Forelimb muscle (tissue), 1 donor: ENCODE measurements around the gene SOX8. TPM values are rescaled to one million over a fixed set of nuclear protein-coding genes. Genes with fewer than 3 reads are reported as not detected.
"Not testable (repeated sequence)": the region's sequence is repeated elsewhere in the genome, so short reads cannot be mapped to it uniquely, and the experiment has no call there.

ENCODE experiments used
- DNase-seq: peaks from one replicate; pipeline ENCODE4 v3.0.0-alpha.2; 2013; ENCODE audit warnings: low read depth
- polyA plus RNA-seq: library from polyadenylated mRNA; unstranded; fragments of 120-200 nt; gene quantifications from one replicate; pipeline ENCODE4 v1.2.1, GENCODE V29; 2013; ENCODE audit not compliant: insufficient read length

The SOX8 gene
- polyA plus RNA-seq, 1 donor, result 36.9 TPM

DNA sequence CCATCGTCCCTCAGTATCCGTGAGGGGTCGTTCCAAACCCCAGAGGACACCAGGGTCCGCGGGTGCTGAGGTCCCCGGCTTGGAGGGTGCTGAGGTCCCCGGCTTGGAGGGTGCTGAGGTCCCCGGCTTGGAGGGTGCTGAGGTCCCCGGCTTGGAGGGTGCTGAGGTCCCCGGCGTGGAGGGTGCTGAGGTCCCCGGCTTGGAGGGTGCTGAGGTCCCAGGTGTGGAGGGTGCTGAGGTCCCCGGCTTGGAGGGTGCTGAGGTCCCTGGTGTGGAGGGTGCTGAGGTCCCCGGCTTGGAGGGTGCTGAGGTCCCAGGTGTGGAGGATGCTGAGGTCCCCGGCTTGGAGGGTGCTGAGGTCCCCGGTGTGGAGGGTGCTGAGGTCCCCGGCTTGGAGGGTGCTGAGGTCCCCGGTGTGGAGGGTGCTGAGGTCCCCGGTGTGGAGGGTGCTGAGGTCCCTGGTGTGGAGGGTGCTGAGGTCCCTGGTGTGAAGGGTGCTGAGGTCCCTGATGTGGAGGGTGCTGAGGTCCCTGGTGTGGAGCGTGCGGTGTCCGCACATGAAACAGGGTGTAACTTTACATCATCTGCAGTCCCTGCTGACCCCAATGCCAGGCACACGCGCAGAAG, 43.7 kb downstream of the SOX8 start:
- not testable (repeated sequence) for DNase-seq

DNA sequence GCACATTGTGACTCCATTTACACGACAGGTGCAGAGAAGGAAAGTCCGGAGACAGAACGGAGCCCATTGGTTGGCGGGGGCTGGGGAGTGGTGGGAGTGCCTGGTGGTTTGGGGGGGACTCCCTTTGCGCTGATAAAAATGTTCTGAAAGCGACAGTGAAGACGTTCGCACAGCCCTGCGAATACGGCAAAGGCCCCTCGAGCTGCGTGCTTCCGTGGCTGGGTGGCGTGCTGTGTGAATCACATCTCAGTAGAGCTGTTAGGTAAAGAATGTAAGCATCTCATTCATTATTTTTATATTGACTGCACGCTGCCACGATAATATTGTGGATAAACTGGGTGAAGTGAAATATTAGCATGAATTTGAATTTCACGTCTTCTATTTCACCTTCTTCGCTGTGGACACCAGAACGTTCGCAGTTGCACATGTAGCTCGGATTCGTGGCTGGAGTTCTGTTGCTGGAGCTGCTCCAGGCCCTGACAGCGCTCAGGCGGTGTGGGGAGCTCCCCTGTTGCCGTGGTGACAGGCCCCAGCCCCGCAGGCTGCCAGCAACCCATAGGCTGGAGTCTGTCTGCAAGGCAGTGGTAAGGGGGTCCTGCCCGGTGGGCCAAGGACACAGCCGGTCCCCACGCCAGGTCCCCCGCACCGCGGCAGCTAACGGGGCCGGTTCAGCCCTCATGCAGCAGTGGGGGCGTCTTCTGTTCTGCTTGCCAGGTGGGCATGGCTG, 44.6 kb downstream of the SOX8 start:
- DNase-seq, result no peak

DNA sequence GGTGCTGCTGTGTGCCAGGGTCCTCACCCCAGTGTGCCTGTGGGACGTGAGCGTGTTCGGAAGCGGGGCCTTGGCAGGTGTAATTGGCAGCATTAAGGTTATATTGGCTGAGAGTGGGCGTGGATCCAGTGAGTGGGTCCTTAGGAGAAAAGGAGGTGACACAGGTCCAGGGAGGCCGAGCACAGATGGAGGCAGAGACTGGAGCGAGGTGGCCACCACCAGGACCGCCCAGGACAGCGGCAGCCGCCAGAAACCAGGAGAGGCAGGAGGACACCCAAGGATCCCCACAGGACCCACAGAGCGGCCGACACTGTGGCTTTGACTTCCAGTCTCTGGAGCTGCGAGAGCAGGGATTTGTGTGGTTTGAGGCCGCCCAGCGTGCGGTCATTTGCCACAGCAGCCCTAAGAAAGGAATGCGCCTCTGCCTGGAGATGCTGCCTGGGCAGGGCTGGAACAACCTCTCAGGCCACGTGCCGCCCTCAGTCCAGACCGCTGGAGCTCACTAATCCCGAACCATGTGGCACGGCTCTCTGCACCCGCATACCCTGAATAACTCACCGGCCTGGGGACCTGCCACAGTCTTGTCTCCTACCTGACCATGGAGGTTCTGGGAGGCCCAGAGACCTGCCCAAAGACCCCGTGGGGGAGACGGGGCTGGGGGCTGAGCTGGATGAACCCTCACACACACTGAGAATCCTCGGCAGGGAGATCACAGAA, 45.4 kb downstream of the SOX8 start:
- no peak for DNase-seq

DNA sequence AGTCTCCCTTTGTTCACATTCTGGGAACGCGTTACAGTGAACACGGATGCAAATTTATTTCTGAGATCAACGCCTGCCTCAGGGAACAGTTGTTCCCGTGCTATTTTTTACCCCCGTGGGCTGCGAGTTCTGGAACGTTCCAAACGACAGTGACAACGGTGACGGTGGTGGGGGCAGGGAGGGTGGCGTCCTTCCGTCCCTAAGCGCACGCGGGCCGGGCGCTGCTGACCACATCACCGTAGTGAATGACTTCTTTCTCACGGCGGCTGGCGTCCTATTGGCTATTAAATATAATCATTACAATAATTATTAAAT, 45.9 kb downstream of the SOX8 start:
- no peak for DNase-seq

DNA sequence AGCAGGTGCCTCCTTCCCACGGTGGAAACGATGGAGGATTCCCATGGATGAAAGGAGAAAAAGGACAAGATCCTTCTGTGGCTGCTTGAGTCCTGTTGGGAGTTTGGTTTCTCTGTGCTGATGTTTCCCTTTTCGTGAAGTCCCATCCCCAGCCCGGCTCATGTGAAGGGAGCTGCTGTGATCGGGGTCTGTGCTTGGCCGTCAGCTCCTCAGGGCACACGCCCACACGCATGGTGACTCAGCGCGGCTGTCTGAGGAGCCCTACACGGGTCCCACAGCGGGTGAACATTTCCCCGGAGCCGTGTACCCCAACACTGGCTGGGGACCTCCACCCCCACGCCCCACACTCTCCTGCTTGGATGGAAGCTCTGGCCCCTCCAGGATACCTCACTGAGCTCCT, 46.5 kb downstream of the SOX8 start:
- no peak for DNase-seq

DNA sequence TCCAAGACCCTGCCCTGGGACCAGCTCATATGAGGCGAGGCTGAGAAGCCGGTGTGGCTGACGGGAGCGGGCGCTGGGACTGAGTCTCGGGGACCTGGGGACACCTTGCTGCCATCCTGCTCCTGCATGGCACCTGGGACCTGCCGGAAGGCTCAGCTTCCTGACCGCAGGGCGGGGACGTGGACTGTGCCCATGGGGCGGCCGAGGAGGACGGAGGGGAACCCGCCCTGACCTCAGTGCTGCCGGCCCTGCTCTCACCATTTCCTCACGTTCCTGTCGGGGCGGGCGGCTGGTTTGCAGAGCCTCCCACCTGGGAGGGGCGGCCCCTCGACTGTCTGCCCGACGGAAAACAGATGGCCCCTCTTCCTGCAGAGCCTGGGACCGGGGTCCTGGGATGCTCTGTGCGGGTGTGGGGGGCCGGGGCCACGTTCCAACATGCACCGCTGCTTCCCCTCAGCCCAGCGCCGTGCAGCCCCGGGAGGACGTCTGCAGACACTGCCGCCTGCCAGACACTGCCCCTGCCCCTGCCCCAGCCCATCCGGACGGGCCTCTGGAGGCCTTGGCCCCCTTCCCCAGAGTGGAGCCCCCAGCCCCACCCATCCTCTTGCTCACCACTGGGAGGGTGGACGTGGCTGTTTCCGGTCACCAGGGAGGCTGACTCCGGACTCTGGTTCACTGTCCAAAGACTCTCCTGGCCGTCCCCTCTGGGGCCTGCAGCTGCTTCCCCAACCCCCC, 47.1 kb downstream of the SOX8 start:
- DNase-seq, result no peak

DNA sequence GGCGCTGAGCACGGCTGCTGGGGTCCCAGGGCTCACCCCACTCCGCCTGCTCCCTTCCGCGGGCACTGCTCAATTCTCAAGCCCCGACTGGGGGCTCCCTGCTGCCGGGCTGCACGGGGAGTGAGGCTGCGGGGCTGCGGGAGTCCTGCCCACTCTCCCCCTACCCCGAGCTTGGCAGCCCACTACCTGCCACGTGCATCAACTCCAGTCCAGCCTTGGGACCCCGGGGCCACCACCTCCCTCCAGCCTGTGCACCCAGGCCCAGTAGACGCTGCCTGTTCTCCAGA, 47.6 kb downstream of the SOX8 start:
- DNase-seq, result no peak

DNA sequence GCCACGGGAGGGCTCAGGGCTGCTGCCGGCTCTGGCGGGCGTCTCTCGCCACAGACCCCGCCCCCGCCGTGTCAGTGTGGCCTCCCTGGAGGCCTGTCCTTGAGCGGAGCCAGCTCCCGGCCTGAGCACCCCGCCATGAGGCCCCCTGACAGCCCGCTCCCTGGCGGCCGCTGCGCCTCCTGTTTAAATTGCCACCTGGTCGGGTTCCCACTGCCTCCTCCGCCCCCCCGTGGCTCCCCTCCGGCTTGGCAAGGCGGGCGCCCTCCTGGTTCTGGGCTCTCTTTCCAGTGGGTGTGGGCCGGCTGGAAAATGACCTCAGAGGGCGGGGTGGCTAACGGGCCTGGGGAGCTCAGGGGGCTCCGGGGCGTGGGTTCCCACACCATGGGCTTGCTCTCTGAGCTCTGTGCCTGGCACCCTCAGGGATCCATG, 48.9 kb downstream of the SOX8 start:
- no peak for DNase-seq

DNA sequence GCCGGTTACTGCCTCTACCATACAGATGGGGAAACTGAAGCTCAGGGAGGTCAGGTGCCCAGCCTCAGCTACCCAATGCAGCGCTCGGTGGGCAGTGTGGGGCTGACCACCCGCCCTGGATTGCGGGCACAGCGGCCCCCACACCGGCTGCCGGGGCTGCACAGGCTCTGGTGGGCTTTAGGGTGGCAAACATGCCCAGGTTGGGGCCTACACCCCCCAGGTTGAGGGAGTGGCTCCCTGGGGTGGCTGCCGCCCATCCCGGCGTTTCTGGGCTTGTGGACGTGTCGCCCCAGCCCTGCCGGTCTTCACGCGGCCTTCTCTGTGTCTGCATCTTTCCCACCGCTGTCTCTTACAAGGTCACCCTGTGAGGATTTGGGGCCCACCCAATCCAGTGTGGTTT, 50.1 kb downstream of the SOX8 start:
- no peak for DNase-seq

DNA sequence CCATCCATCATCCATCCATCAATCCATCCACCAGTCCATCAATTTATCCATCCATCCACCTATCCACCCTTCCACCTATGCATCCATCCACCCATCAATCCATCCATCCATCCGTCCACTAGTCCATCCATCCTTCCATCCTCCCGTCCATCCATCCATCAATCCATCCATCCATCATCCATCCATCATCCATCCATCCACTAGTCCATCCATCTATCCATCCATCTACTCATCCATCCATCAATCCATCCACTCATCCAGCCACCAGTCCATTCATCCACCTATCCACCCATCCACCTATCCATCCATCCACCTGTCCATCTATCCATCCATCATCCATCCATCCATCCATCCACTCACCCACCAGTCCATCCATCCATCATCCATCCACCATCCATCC, 51.0 kb downstream of the SOX8 start:
- no peak for DNase-seq

DNA sequence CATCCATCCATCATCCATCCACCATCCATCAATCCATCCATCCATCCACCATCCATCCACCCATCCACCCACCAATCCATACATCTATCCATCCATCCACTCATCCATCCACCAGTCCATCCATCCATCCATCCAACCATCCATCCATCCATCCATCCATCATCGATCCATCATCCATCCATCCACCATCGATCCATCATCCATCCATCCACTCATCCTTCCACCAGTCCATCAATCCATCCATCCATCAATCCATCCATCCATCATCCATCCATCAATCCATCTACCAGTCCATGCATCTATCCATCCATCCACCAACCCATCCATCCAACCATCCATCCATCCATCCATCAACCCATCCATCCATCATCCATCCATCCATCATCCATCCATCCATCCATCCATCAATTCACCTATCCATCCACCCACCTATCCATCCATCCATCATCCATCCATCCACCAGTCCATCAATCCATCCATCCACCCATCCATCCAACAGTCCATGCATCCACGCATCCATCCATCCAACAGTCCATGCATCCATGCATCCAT, 51.6 kb downstream of the SOX8 start:
- no peak for DNase-seq

DNA sequence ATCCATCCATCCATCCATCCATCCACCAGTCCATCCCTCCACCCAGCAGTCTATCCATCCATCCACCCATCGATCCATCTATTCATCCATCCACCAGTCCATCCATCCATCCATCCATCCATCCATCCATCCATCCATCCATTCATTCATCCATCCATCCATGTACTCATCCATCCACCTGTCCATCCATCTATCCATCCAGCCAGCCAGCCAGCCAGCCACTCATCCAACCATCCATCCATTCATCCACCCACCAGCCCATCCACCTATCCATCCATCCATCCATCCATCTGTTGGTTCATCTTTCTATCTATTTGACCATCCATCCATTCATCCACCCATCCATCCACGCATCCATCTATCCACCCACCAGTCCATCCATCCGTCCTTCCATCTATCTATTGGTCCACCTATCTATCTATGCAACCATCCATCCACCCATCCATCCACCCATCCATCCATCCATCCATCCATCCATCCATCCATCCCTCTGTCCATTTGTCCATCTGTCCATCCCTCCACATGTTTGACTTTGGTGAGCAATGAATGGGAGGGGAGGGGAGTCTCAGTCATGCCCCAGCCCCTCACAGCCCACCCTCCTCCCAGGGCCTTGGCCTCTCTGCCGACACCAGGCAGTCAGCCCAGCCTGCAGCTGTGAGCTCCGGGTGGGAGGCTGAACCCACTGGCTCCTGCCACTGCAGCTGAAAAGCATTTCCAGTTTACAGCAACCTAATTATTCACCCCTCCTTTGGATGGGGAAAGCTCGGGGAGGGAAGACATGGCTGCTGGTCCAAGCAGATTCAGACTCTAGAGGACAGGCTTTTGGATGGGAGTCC, 52.9 kb downstream of the SOX8 start:
- no peak for DNase-seq

DNA sequence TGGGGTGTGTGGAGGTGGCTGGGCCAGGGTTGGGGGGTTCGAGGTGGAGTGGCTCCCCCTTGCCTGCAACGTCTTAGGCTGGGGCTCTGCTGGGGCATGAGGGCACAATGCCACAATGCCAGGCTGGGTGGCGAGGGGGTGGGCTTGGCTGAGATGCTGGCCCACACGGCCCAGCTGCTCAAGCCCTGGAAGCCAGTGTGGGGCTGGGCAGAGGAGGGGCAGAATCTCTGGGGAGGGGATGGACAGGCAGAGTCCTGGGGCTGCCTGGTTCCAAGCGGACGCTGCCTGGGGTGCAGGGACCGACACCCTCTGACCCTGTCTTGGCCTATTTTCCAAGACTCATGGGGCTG, 53.5 kb downstream of the SOX8 start:
- DNase-seq, result no peak

DNA sequence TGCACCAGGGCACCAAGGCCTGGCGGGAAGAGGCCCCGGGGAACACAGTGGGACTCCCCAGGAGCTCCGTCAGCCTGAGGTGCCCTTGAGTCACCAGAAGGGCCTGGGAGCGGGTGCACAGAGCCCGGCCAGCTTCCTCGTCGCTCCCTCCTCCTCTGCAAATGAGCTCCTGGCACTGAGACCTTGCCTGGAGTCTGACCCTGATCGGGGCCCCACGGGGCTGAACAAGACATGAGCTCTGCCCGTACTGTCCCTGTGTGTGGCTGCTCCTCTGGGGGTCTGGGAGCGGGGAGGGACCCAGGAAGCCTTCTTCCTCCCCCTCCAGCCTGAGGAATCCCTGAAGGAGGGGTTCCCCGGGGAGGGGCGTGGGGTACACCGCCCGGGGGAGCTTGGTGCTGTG, 54.6 kb downstream of the SOX8 start:
- no peak for DNase-seq

Other genes with a start within 250 kb of the SOX8 start
- gene CIAO3, start 240.8 kb upstream of the SOX8 start, polyA plus RNA-seq, result 18.0 TPM
- 0.34 TPM for gene MSLN, start 221.0 kb upstream of the SOX8 start, polyA plus RNA-seq
- 10.3 TPM for gene RPUSD1, start 193.4 kb upstream of the SOX8 start, polyA plus RNA-seq
- 15.4 TPM for gene CHTF18, start 193.2 kb upstream of the SOX8 start, polyA plus RNA-seq
- gene GNG13, start 181.0 kb upstream of the SOX8 start, polyA plus RNA-seq, result not detected
- gene LMF1, start 10.8 kb upstream of the SOX8 start, polyA plus RNA-seq, result 9.4 TPM
- not detected for gene SSTR5, start 91.0 kb downstream of the SOX8 start, polyA plus RNA-seq
- gene C1QTNF8, start 114.5 kb downstream of the SOX8 start, polyA plus RNA-seq, result not detected
- 51.6 TPM for gene CACNA1H, start 171.3 kb downstream of the SOX8 start, polyA plus RNA-seq
- gene TPSG1, start 243.5 kb downstream of the SOX8 start, polyA plus RNA-seq, result 1.4 TPM
- 2.6 TPM for gene TPSB2, start 248.4 kb downstream of the SOX8 start, polyA plus RNA-seq